ENCODE data around the gene DPP10.
"Not testable (repeated sequence)": the region's sequence is repeated elsewhere in the genome, so short reads cannot be mapped to it uniquely, and the experiment has no call there.

Gene DPP10

DNA sequence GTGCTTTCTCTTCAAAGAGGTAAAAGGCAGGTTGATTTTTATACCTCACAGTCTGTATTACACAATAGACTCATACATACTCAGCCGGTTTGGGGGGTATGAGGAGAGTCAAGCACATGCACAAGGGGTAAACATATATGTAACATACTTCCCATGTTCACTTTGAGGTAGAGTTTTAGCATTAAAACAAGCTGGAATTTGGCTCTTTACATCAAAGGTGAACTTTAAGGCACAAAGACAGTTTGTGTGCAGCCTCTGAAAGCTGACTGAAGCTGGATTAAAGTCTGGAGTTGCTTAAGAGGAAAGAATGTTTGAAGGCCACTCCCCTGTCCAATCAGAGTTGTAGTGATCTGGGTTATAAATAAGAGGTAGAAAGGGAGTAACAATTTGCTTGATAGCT, 282.0 kb downstream of the DPP10 start:
- DNase-seq (ENCODE audit: low read depth in 3 of 3), result no peak

DNA sequence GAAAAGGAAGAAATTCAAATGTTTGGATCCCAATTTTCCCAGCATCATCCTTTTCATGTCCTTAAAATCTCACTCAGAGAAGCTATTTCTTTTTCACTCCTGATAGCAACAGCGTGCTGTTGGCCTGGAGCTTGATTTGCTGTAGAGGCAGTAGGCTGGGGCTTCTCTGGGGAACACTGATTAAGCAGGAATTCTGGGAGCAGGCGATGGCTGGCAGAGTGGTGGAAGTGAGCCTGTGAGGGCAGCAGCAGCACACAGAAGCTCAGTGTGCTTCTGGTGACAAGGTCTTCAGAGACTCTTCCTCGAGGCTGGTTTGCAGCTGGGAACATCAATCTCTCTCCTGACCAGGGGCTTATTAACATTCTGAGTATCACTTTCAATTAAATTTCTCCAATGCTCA, 284.6 kb downstream of the DPP10 start:
- no peak for DNase-seq (ENCODE audit: low read depth in 3 of 3)

DNA sequence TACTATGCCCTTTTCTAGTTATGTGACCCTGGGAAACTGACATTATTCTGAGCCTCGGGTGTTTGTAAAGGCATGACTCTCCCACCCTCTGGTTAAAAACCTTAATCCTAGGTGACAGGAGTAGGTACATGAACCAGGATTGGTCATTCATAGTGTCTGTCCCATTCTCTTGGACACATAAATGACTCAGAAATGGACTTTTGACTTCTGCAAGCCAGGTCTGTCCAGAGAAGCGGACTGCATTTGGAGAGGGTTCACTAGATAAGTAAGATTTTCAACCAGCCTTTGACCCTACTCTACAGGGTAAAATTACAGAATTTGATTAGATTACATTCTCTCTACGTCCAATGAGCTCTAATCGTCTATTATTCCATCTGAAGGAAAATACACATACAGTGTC, 285.9 kb downstream of the DPP10 start:
- no peak for DNase-seq (ENCODE audit: low read depth in 3 of 3)

DNA sequence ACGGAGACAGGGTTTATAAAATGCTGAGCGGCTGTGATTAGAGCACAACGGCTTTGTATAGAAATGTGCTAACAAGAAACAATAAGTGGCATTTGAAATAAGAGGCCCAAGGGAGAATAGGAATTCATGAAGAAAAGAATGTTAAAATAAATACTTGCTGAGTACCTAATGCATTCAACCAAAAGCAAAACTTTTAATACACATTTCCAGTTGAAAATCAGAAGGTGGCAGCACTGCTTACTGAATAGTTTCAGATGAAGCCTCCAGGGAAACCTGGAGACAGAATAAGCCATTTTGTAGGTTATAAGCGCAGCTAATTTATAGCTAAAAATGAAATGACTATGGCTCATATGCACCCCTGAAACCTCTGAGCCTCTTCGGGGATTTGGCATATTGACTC, 286.6 kb downstream of the DPP10 start:
- DNase-seq (ENCODE audit: low read depth in 3 of 3), result no peak

DNA sequence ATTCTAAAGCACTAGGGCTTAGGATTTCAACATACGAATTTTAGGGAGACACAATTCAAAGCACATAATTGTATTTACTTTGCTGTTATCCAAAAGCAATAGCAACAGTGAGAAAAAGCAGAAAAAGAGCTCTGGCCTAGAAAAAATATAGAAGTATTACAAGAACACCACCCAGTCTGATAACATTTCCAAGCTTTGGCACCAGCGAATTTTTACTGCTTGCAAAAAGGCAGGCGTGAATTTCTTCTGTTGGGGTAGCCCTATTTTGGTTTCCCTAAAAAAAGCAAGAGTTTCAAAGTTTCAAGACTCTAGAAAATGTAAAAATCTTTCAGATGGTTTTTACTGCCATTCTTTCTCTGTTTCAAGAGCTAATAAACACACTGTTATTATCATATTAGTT, 292.7 kb downstream of the DPP10 start:
- no peak for DNase-seq (ENCODE audit: low read depth in 3 of 3)

DNA sequence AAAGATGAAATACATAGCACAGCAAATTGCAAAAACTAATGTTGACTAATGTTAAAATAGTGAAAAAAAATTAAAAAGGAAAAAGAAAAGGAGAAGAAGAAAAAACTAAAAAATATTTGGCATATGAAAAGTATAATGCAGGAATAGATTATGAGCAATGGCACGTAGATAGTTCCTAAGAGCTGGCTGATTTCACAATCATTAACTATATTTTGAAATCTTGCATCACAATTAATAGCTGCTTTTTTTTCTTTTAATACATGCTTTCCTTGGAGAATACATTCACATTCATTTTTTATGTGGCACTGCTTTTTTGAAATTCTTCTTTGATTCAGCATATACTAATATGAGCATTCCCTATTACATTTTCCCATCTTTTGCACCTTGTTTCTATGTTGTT, 299.8 kb downstream of the DPP10 start:
- DNase-seq (ENCODE audit: low read depth in 3 of 3), result no peak

DNA sequence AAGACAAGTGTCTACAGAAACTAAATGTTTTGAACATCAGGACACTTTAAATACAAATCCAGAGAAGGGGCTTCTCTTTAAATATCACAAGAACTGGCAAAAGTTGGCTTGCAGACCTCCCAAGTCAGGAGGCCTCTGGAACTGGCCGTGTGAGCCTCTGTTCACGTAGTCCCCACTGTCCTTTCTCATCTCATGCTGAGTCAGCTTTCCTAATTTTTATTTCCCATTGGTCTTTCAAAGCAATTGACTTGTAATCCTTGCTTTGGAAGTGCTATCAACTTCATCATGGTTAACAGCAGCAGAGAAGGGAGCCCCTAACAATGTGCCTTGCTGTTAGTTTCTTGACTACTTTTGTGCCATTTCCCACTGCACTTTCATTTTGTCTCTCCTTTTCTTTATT, 303.3 kb downstream of the DPP10 start:
- no peak for DNase-seq (ENCODE audit: low read depth in 3 of 3)

DNA sequence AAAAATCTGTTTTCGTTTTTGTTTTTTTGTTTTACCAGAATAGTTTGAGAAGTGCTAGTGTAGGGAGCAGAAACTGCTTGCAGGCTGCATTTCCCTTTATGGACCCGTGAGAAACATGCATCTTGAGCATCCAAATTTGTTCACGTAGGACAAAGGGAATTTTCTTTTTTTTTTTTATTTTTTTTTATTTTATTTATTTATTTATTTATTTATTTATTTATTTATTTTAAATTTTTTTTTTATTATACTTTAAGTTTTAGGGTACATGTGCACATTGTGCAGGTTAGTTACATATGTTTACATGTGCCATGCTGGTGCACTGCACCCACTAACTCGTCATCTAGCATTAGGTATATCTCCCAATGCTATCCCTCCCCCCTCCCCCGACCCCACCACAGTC, 305.7 kb downstream of the DPP10 start:
- DNase-seq (ENCODE audit: low read depth in 3 of 3), result not testable (repeated sequence)

DNA sequence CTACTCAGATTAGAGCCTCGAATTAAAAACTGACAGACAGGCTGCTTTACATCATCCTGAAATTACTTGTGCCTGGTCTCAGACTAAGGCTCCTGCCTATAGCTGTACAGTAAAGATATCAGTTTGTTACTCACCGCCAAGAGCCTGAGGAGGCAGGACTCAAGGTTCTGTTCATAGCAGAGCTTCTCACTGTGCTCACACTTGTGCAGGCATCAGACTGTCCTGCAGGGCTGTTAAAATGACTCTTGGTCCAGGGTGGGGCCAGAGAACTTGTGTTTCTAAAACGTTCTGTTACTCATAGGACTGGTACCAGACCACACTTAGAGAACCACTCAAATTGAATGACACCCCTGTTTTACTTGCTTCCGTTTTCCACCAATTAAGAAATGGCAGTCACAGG, 310.0 kb downstream of the DPP10 start:
- no peak for DNase-seq (ENCODE audit: low read depth in 3 of 3)

DNA sequence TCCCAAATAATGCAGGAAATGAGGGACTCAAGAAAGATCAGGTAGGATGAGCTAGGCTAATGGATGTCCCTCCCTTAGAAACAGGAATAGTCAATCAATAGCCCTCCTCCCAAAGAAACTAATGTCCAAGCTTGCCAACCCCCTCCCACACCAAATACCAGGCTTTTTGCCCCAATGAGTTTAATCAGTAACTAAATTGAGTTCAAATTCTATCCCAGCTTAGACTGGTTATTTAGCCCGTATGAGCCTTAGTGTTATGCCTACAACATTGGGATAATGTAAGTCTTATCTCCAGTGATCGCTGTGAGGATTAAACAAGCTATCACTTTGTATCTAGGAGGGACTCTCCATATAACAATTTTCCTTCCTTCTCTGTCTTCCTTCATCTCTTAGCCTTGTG, 310.7 kb downstream of the DPP10 start:
- DNase-seq (ENCODE audit: low read depth in 3 of 3), result no peak

DNA sequence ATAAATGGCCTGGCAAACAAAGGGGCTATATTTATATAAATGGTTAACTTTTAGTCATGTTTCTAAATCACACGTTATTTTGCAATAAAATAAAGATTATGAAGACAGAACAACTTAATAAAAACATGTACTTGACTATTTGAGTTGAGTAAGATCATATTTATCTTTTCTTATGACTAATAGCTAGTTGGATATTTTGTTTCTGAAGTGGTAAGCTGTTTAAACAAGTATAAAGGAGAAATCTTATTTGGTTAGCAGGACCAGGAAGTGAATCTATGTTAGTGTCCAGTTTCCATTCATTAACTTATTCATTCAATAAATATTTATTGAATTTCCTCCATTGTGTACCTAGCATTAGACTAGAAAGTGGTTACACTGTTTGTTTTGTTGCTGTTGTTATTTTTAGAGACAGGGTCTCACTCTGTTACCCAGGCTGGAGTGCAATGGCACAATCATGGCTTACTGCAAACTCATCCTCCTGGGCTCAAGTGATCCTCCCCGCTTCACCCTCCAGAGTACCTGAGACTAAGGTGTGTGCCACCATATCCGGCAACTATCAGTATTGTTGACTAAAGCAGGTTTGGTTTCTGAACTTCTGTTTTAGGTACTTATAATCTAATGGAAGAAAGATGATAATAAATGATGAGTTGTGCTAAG, 312.6 kb downstream of the DPP10 start:
- DNase-seq (ENCODE audit: low read depth in 3 of 3), result no peak

DNA sequence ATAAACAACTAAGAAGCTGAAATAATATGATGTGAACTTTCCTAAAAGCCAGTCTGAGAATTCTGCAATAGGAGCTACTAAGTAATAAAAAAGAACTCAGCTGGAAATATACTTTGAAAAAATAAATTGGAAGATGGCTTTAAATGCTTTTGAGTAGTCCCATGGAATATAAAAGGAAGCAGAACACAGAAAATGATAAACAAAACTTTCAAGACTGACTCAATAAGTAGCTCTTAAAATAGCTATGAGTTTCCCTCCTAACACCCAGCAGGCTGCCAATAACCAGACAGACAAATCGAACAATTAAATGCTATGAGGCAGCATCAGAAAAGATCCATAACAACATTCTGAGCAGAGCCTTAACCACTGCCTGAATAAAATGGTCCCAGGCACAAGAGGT, 319.9 kb downstream of the DPP10 start:
- no peak for DNase-seq (ENCODE audit: low read depth in 3 of 3)

DNA sequence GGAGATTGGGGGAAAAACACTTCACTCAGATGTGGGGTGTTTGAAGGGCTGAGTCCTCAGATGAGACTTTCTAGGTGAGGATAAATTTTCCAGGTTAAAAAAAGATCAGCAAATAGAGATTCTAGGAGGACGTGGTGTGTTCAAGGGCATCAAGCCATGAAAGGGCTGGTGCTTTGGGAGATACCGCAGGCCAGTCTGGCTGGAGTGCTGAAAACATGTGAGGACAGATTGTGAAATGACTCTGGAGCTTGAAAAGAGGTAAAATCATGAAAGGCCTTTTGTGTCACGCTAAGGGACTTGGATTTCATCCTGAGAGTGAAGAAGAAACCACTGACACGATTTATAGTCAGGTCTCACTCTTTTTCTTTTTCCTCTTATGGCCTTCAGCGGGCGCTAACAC, 320.5 kb downstream of the DPP10 start:
- no peak for DNase-seq (ENCODE audit: low read depth in 3 of 3)

DNA sequence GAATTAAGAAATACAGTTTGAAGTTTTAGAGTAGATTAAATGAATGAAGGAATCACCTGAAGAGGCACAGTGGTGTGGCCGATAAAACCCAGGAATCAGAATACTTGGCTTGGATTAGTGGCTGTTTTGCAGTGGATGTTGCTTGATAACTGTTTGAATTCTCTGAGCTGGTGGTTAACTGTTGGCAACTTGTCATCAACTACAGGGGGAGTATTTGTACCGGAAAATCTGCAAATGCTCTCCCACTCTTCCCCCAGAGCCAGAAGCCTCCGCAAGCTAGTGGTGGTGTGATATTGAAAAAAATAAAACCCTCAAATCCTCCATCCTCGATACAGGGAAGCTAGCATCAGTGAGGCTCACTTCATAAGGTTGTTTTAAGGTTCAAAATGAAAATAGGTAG, 326.7 kb downstream of the DPP10 start:
- no peak for DNase-seq (ENCODE audit: low read depth in 3 of 3)

DNA sequence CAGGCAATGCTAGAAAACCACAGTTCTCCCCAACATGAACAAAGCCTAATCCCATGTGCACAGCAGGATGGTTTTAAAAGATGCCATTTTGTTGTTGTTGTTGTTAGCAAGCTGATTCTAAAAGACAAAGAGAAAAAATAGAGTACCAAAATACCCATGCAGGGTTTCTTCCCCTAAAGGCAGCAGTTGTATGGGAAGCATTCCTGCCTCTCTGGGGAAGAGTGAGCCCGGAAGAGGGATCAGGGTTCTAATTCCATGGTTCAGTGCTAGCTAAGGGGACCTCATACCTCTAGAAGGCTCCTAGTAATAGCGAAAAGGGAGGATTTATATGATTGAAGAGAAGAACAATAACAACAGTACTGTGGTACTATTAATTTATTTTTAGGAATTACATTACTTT, 327.6 kb downstream of the DPP10 start:
- DNase-seq (ENCODE audit: low read depth in 3 of 3), result no peak

DNA sequence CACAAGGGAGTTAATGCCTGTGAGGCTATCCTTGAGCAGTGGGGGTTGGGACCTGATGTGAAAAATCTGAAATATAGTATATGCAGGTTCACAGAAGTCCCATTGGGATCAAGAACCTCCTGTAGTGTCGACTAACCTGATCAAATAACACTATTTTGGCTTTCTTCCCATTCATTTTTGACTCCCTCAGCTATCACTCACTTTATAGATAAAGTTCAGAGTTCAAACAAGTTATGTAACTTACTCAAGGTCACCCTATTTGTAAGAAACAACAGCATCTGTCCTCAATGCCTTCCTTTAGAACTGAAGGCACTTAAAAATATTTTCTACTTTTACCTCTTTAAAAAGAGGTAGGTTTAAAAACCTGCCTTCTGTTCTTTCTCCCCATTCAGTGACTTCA, 341.6 kb downstream of the DPP10 start:
- DNase-seq (ENCODE audit: low read depth in 3 of 3), result no peak

DNA sequence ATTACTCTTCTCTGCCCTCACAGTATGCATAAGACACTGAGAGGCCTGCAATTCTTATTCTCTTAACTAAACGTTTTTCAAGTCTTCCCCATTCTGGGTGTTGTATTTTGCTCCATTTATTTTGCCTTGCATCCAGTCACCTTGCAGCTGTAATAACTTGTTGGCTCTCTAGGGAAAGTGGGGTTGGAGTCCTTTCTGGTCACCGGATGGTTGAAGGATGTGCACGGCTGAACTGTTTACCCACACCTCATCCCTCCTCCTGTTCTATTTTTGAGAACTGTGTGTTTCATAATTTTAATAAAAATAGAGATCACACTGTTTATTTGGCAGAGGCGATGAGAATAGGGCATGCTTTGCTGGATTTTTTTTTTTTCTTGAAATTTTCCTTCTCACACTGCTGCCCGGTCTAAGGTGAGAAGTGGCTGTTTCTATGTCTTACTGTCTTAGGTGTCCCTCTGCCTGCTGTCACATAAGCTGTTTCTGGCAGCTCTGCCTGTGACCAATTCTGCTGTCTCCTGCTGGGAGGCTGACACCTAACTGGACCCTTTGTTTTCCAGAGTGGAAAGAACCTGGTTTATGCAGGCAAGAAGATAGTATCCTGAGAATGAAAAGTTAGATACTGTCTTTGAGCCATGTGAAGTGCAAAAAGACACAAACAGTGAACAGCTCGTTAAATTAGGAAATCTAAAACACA, 342.6 kb downstream of the DPP10 start:
- no peak for DNase-seq (ENCODE audit: low read depth in 3 of 3)

DNA sequence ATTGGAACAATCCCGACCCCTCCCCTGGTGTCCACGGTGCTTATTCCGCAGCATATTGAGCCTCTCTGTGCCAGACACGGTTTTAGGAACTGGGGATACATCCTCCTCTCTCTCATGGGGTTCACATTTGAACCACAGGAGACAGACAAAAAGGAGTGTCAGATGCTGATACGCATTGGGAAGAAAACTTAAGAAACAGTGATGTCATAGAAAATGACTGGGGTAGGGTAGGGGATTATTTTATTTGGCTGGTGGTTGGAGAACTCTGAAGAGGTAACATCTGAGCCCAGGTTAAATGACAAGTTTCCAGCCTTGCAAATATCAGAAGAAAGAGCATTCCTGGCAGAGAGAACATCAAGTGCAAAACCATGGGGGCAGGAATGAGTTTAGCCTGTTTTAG, 344.5 kb downstream of the DPP10 start:
- no peak for DNase-seq (ENCODE audit: low read depth in 3 of 3)

DNA sequence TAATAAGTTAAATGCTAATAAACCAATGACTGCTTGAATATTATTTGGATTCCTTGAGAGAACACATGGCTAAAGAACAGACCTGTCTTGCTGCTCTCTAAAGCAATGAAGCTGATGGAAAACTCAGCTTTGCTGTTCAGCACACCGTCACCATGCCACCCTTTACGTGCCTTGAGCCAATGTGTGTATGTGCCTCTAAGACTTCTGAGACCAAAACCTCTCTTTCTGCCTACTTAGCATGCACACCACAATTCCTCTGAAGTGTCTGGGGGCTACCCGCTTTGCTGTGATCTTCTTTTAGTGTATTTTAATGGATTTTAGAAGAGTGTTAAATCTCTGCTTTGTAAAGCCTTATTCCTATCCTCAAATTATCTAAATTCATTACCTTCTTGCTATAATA, 345.0 kb downstream of the DPP10 start:
- no peak for DNase-seq (ENCODE audit: low read depth in 3 of 3)

DNA sequence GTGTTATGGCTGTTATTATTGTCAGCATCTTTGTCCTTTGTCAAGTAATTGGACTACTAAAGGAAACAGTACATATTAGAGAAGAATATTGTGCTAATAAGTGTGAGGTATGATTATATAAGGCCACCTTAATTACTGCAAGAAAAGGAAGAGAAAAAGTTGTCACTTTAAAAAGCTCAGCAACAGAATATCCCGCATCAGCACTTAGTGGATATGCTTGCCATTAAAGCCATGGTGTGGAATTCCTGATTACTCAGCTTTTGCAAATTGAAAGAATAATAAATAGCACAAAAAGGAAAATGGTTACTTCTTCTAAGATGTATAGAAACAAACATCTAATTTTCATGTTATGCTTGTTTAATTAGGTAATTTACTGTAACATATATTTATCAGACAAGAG, 347.5 kb downstream of the DPP10 start:
- no peak for DNase-seq (ENCODE audit: low read depth in 3 of 3)

DNA sequence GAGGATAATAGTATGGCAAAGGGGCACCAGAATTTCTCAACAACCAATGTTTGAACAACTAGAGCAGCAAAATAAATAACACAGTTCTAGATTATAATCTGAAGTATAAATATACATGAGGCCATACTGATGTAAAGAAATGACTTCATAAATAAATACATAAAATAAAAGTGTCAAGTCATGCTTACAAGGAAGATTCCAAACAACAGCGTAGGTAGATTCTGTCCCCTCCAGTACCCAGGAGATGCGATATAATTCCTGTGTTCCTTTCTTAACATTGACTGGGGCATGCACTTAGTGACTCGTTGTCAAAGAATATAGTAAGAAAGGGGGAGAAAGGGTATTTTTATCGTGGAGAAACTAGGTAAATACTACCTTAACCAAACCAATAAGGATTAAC, 355.1 kb downstream of the DPP10 start:
- DNase-seq (ENCODE audit: low read depth in 3 of 3), result no peak

DNA sequence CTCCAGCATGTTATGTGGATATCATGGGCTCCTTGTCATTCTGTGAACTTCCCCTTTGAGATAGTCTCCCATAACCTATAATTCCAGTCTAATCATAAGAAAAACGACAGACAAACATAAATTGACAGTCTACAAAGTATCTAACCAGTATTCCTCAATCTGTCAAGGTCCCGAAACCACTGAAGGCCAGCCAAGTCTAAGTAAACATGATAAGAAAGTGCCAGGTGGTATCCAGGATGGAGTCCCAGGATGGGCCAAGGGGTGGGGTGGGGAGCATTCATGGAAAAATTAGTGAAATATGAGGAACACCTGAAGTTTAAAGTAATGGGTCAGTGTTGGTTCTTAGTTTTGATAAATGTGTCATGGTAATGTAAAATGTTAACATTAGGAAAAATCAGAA, 355.5 kb downstream of the DPP10 start:
- no peak for DNase-seq (ENCODE audit: low read depth in 3 of 3)

DNA sequence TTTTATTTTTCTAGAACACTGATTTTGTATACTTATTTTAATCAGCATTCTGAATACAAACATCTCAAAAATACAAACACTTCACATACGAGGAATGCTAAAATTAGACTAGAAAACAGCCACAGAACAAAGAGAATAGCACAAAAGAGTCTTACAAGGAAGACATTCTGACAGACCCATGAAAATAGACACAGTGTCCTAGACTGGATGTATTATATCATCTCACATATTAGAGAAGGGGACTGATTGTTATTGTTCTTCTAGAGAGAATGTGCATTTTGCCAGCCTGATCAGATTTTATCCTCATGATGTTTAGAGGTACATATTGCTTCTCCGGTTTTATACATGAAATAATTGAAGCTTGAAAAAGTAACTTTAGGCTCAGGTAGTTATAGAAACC, 357.9 kb downstream of the DPP10 start:
- no peak for DNase-seq (ENCODE audit: low read depth in 3 of 3)

DNA sequence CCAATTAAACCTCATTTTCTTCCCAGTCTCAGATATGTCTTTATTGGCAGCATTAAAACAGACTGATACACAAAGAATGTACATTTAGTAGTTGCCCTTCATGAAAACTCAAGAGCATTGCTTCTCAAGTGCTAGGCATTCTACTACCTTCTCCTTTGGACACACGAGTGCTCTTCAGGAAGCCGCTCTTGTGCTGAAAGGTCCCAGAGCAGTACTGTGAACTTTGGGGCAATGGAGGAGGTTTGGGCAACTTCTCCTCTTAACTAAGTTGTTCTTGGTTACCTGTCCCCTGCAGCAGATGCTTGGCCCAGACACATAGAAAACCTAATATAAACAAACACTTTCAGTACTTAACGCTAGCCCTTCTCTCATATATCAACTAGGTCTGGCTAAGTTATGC, 362.8 kb downstream of the DPP10 start:
- DNase-seq (ENCODE audit: low read depth in 3 of 3), result no peak
